ENCODE results near the gene TIMM23. TPM values are rescaled to one million over a fixed set of nuclear protein-coding genes. Genes with fewer than 3 reads are reported as not detected.

TIMM23 gene
- polyA plus RNA-seq, 3 donors from 2014 or later = 51.5 to 84.7 (median 70.4) TPM

DNA sequence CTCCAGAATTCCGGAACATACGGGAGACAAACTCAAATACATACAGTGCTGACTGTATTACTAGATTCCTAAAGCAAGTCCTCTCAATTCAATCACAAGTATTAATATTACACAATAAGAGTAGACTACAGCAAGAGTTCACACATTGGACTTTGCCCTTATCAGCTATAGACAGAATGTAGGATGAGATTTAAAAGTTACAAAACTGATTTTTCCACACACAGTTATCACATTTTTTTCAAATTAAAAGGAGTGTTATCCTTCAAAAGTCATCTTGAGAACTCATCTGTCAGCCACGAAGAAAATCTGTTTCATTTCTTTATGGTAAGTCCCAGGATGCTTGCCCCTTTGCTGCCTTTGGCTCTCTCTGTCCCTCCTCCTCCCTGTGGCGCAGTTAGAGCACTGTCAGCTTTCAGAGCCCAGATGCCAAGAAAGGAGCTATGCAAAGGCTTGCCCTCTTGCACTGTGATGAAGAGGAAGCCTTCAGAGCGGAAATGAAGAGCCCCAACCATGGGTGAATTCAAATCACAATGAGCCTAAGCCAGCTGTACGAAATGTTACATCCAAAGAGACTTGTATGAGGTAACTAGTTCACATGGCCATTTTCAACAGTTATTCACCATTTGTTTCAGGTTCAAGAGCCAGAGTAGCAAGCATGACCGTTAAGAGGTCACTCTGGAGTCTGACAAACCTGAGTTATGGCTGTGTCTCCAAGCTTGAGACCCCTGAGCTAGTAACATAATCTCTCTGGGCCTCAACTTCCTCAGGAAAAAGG is 47.5 kb downstream of the TIMM23 start:
- H3K4me1 Mint-ChIP-seq = peaks cover 65 to 96% of the 10 kb centered on the region in 2 donors
- no peak for DNase-seq
- peaks cover 0 to 2% (median 0%) of the 10 kb centered on the region in 3 donors for H3K27me3 Mint-ChIP-seq (ENCODE audit: low read depth in 3 of 3)
- H3K27ac Mint-ChIP-seq = peak overlapping the region; percentile 59 to 71 (median 68)
- peak overlapping the region in 4 of 5 donors; percentile 19 to 76 (median 38) for H3K4me3 Mint-ChIP-seq
- H3K36me3 Mint-ChIP-seq = peaks cover 2 to 12% (median 10%) of the 10 kb centered on the region in 3 donors
- no peaks in the 10 kb centered on the region for H3K9me3 Mint-ChIP-seq

DNA sequence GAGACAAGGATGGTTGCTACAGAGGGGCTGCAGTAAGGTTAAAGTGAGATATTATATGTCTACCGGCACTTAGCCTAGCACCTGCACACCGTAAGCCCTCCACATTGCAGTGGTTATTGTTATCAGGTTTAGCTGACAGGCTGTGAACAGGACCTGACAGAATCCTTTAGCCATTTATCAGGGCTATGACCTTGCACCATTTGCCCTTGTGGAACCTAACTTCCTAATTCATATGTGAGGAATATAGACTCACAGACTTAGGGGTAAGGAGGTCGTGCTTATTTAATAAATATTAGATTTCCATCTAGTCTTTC is 48.0 kb downstream of the TIMM23 start:
- no peaks in the 10 kb centered on the region for H3K9me3 Mint-ChIP-seq
- no peak overlapping the region for H3K4me3 Mint-ChIP-seq
- H3K4me1 Mint-ChIP-seq = peaks cover 69 to 97% of the 10 kb centered on the region in 2 donors
- DNase-seq = no peak
- peak overlapping the region in 2 of 6 donors; percentile 20 to 61 for H3K27ac Mint-ChIP-seq
- peaks cover 0 to 9% (median 8%) of the 10 kb centered on the region in 3 donors for H3K36me3 Mint-ChIP-seq
- peaks cover 0 to 2% (median 0%) of the 10 kb centered on the region in 3 donors for H3K27me3 Mint-ChIP-seq (ENCODE audit: low read depth in 3 of 3)

DNA sequence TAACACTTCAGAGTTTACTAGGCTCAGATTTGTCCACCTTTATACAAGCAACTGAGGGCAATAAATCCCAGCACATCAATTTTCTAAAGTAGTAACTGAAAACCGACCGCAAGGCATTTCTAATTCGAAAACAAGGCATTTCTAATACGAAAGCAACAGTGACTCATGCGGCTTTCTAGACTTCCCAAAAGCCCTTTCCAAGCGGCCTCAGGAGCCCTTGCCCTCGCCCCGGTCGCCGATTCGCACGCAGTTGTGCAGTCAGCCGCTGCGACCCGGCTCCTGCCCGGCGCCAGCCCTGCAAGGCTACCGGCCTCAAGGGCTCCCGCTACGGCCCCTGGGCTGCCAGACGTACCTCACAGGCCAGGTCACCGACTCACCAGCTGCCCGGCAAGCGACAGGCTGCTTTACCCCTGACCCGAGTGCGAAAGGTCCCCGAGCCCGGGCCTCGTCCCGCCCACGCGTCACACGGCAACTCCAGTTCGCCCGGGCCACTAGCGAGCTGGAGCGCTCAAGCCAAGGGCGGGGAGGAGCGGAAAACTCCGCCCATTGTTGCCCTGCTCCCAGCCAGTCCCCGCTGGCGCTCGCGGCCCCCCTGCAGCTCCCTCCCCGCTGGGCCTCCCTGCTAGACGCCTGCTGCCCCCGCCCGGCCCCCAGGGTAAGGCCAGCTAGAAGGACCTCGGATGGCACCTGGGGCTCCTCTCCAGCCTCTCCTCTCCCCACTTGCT is 50.9 kb downstream of the TIMM23 start:
- Mint-ChIP-seq H3K4me1 (peaks cover 87 to 100% of the 10 kb centered on the region in 2 donors), H3K4me3 (peak overlapping the region; percentile 78 to 88 (median 83)), H3K27ac (peak overlapping the region; percentile 62 to 78 (median 70)), H3K27me3 (ENCODE audit: low read depth in 3 of 3) (peaks cover 0 to 3% (median 0%) of the 10 kb centered on the region in 3 donors), H3K9me3 (no peaks in the 10 kb centered on the region), H3K36me3 (no peaks in the 10 kb centered on the region)
- DNase-seq = peak; percentile 81 to 84 (median 83)

DNA sequence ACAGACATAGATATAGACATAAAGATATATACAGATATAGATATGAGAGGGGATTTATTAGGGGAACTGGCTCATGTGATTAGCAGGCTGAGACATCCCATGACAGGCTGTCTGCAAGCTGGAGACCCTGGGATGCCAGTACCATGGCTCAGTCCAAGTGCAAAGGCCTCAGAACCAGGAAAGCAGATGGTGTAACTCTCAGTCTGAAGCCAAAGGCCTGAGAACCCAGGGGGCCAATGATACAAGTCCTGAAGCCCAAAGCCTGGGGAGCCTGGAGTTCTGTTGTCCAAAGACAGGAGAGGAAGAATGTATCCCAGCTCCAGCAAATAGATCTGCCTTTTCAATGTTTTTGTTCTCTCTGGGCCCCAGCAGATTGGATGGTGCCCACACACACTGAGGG is 52.7 kb downstream of the TIMM23 start:
- H3K27ac Mint-ChIP-seq = peak overlapping the region in 3 of 6 donors; percentile 52 to 77 (median 74)
- peaks cover 87 to 100% of the 10 kb centered on the region in 2 donors for H3K4me1 Mint-ChIP-seq
- H3K4me3 Mint-ChIP-seq = no peak overlapping the region
- DNase-seq = no peak
- H3K9me3 Mint-ChIP-seq = no peaks in the 10 kb centered on the region
- H3K27me3 Mint-ChIP-seq (ENCODE audit: low read depth in 3 of 3) = peaks cover 0 to 3% (median 1%) of the 10 kb centered on the region in 3 donors
- no peaks in the 10 kb centered on the region for H3K36me3 Mint-ChIP-seq

DNA sequence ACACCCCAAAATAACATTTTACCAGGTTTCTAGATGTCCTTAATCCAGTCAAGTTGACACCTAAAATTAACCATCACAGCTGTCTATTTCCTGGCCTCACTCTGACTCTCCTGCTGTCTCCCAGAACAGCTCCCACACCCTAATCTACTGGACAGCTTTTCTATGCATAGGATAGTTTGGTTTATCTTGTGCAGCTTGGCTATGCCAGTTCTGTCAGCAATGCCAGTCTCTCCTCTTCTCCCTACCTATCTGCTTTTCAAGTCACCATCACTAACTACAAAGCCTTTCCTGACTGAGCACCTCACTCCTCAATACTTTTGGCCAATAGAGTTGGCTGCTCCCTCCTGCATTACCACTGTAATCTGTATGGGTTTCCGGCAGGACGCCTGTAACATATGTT is 53.1 kb downstream of the TIMM23 start:
- Mint-ChIP-seq H3K27ac (peak overlapping the region in 5 of 6 donors; percentile 0 to 73 (median 62)), H3K4me3 (peak overlapping the region in 2 of 5 donors; percentile 3 to 49), H3K4me1 (peaks cover 85 to 98% of the 10 kb centered on the region in 2 donors), H3K9me3 (no peaks in the 10 kb centered on the region), H3K36me3 (no peaks in the 10 kb centered on the region), H3K27me3 (ENCODE audit: low read depth in 3 of 3) (peaks cover under 1 to 3% (median 3%) of the 10 kb centered on the region in 3 donors)
- DNase-seq = no peak

DNA sequence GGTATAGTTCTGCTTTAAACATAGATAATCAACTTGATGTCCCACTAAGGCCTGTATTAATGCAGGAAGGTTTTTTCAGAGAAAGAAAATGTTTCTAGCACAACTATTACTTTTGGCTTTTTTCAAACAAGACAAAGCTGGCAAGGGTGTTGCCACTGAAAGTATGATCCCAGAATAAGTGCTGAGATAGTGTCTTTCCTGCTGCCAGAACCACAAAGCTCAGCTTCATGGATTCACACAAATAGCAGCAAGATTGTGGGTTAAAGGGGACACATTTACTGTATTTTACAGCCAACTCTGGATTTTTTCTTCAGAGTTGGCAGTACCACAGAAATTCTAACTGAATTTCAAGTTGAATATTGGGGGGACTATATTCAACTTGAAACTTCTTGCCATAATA is 53.8 kb downstream of the TIMM23 start:
- H3K9me3 Mint-ChIP-seq = no peaks in the 10 kb centered on the region
- peaks cover 86 to 96% of the 10 kb centered on the region in 2 donors for H3K4me1 Mint-ChIP-seq
- no peak for DNase-seq
- H3K27me3 Mint-ChIP-seq (ENCODE audit: low read depth in 3 of 3) = peaks cover 3 to 6% (median 6%) of the 10 kb centered on the region in 3 donors
- H3K4me3 Mint-ChIP-seq = no peak overlapping the region
- no peaks in the 10 kb centered on the region for H3K36me3 Mint-ChIP-seq
- peak overlapping the region in 1 of 6 donors; percentile 62 for H3K27ac Mint-ChIP-seq

DNA sequence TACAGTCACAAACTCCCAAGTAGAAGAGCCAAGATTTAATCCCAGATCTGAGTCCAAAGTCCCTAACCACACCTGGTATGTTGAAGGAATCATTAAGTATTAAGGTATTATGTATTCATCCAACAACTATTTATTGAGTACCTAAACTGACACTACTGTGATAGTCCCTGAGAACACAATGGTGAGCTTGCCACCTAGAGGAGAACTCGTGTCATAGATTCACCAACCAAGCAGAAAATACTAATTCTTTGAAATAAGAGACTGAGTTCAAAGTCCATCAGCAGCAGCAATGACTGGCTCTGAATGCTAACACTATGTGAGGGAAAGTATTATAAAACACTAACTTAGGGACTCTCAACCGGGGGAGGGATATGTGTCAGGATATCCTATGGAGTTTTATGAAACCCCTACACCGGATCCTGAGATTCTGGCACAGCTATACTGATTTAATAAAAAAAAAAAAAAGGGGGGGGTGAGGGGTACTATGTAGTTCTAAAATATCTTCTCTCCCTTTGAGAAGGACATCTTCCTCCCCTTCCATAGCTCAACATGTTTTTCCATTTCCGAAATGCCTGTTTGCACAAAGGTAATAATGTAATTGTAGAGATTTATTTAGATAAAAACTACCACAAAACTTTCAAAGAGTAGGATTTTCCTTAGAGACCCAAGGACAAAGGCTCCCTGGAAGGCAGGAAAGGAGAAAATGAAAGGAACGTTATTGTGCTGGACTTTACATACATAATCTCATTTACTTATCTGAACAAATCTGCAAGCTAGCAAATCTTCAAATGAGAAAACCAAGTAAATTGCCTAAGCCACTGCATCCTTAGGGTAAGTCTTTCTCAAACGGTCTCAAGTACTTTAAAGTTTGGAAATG is 56.5 kb downstream of the TIMM23 start:
- Mint-ChIP-seq H3K9me3 (no peaks in the 10 kb centered on the region), H3K36me3 (no peaks in the 10 kb centered on the region), H3K4me3 (peak overlapping the region; percentile 87 to 99 (median 93)), H3K27ac (peak overlapping the region; percentile 91 to 99 (median 96)), H3K4me1 (peaks cover 68 to 74% of the 10 kb centered on the region in 2 donors), H3K27me3 (ENCODE audit: low read depth in 3 of 3) (peaks cover 1 to 6% (median 6%) of the 10 kb centered on the region in 3 donors)
- DNase-seq = peak; percentile 32 to 47 (median 37)

DNA sequence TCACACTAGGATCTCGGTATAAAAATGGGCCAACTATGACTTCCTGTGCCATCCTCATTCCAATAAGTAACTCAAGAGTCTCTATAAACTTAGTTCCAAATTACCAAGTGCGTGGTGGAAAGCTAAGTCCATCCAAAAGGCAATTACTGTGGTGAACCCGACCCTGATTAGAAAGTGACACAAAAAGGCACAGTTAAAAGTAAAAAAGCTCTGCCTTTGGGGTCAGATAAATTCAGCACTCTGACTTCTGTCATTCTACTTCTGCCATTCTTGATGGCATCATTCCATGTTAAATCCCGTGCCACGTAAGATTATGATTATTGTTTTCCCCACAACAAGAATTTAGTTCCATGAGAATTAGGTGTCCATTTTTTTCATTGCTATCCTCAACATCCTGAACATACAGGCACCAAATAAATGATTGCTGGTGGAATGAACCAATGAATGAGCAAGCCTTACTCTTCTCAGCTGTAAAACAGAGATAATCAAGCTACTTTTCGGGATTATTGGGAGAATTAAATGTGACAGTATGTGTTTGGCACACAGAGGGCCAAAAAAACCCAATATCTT is 57.3 kb downstream of the TIMM23 start:
- peak overlapping the region; percentile 87 to 99 (median 93) for H3K4me3 Mint-ChIP-seq
- no peak for DNase-seq
- H3K9me3 Mint-ChIP-seq = no peaks in the 10 kb centered on the region
- H3K27me3 Mint-ChIP-seq (ENCODE audit: low read depth in 3 of 3) = peaks cover 1 to 6% (median 6%) of the 10 kb centered on the region in 3 donors
- H3K4me1 Mint-ChIP-seq = peaks cover 60 to 67% of the 10 kb centered on the region in 2 donors
- peak overlapping the region; percentile 91 to 99 (median 96) for H3K27ac Mint-ChIP-seq
- H3K36me3 Mint-ChIP-seq = no peaks in the 10 kb centered on the region

DNA sequence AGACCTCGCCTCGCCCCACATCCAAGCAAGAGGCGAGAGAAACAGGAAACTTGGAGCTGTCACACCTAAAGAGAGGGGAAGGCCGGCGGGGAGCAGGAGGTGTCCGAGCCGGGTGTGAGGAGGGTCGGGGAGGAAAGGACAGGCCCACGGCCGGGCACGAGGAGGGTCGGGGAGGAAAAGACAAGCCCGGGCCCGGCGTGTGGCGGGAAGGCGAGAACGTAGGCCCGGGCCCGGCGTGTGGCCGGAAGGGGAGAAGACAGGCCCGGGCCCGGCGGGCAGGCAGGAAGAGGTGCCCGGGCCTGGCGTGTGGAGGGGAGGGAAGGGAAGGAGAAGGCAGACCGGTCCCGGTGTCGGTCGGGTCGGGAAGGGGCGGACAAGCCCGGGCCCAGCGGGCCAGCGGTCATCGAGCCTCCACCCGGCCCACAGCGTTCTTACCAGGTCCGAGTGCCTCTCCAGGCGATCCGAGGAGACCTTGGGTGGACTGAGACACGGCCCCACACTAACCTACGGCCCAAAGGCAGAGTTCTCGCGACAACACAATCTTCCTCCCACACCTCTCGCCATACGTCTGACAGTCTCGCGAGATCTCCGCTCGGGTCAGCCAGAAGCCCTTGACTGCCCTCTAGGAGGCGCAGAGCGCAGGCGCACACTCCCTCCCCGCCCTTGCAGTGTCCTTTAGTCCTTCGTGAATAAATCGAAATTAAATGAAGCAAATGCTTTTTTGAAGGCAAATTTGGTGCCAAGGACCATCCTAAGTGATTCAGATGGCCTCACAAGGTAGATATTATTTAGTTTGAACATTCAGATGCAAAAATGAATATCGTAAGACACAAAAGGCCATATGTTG is 58.0 kb downstream of the TIMM23 start, which contains the start of gene NCOA4:
Gene NCOA4 (minus strand): TSS at position 533 of the 847 bp plus-strand sequence. CDS start 13,943 bp downstream, outside the sequence.
- peak; percentile 95 to 96 (median 96) for DNase-seq
- Mint-ChIP-seq H3K4me3 (peak within 1 kb of the TSS; percentile 87 to 99 (median 93)), H3K9me3 (no peaks in the 10 kb centered on the region), H3K4me1 (peaks cover 54 to 59% of the 10 kb centered on the region in 2 donors), H3K27me3 (ENCODE audit: low read depth in 3 of 3) (peaks cover 1 to 6% (median 6%) of the 10 kb centered on the region in 3 donors), H3K36me3 (no peaks in the 10 kb centered on the region), H3K27ac (peak within 1 kb of the TSS; percentile 91 to 99 (median 96))

DNA sequence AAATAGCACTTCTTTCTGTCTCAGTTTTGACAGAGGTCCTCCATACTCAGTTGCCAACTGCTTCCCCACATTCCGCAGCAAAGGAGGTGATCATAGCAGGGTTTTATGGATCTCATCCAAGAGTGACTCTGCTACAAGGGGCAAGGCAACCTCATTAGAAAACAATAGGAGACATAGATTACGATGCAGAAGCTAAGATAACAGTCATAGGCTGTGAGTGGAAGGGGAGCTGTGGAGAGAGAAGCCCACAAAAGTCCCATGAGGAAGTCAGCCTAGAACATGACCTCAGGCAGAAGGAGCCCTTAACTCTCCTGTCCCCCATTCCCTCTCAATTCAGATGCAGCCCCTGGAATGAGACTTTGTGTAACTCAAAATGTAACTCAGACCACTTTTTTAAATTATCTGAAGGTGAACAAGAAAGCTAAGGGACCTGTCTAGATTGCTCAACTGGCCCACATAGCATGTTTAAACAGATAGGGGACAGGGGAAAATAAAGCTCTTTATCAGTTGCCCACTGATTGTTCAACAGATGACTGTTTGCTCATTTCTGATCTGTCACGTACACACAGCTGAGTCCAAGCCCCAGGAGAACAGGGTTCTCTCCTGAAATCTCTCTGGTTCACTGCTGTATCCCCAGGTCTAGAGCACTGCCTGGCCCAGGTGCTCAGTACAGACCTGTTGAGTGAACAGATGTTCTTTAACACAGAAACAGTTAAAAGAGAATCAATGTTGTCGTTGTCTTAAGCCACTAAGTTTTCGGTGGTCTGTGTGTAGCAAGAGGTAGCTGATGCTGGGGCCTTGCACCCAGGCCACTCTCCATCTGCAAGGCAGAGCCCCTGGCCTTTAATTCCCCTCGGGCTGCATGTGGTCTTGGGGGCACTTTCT is 59.6 kb downstream of the TIMM23 start:
- no peaks in the 10 kb centered on the region for H3K9me3 Mint-ChIP-seq
- peaks cover 0 to 8% (median 6%) of the 10 kb centered on the region in 3 donors for H3K27me3 Mint-ChIP-seq (ENCODE audit: low read depth in 3 of 3)
- H3K4me1 Mint-ChIP-seq = peaks cover 41 to 44% of the 10 kb centered on the region in 2 donors
- peak overlapping the region in 5 of 6 donors; percentile 43 to 64 (median 50) for H3K27ac Mint-ChIP-seq
- DNase-seq = no peak
- H3K4me3 Mint-ChIP-seq = peak overlapping the region in 4 of 5 donors; percentile 41 to 63 (median 53)
- no peaks in the 10 kb centered on the region for H3K36me3 Mint-ChIP-seq

DNA sequence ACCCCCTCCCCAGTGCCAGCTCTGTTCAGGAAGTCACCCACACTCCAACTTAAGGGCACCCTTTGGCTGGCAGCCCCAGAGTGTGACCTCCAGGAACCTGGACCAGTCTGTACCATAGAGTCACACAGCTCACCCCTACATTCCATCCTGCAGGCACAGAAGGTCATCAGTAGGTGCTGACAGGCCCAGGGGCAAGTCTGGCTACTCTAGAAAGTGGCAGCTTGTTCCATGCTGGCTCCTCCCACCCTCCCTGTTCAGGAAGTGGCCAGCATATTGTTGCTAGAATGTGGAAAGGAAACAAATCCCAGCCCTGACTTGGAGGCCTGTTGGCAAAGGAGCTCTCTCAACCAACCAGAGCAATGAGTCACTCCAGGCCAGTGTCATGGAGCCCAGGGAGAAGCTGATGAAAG is 61.3 kb downstream of the TIMM23 start:
- Mint-ChIP-seq H3K4me3 (no peak overlapping the region), H3K36me3 (no peaks in the 10 kb centered on the region), H3K4me1 (peaks cover 25 to 26% of the 10 kb centered on the region in 2 donors), H3K27ac (no peak overlapping the region), H3K27me3 (ENCODE audit: low read depth in 3 of 3) (peaks cover 0 to 10% (median 8%) of the 10 kb centered on the region in 3 donors), H3K9me3 (no peaks in the 10 kb centered on the region)
- DNase-seq = no peak
